ENCODE data around the gene ZC3H12D.
"Not testable (repeated sequence)": the region's sequence is repeated elsewhere in the genome, so short reads cannot be mapped to it uniquely, and the experiment has no call there.

The ZC3H12D gene

GRCh38 chr6:149457316-149457884, 27.4 kb downstream of the ZC3H12D start:
- DNase-seq: no peak

- DNase-seq: no peak
These were observed 28.3 kb downstream of the ZC3H12D start for GRCh38 chr6:149456311-149457021.

GRCh38 chr6:149455031-149455732, 29.6 kb downstream of the ZC3H12D start:
- no peak for DNase-seq

GRCh38 chr6:149454346-149454848, 30.4 kb downstream of the ZC3H12D start:
- no peak for DNase-seq

GRCh38 chr6:149453597-149454345, 31.0 kb downstream of the ZC3H12D start:
- no peak for DNase-seq

DNA sequence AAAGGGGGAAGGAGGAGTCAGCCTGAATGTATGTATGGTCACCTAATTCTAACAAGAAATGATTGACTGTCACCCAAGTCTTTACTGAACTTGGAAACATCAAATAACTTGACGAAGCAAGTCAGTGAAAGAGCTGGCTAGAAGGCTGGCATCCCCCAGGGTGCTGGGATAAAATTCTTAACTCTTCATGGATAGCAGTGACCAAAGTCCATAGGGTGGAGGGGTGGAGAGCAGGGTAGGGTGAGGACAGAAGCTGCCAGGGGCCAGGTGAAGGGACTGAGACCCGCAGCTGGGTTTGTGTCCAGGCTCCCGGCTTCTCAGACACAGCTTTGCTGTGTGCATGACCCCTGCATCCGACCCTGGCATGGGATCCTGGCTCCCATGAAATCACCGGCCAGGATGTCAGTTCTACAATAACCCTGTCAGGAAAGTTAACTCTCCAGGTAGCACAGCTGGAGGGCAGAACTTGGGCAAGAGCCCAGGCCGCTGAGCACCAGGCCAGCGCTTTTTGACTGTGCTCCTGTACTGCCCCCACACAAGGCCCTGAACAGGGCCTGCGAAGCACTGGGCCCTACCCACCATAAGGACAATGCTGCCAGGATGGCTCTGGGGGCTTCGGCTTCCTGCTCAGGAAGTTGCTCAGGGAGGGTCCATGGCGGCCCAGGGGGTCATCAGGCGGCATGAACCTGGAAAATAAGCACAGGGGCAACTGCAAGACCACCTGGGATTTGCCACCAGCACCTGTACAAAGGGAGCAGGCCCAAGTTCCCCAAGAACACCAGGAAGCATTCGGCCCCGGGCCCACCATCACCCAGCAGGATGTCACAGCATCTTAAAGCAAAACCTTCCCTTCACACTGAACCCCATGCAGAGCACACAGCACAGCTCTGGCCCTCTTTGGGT, 32.5 kb downstream of the ZC3H12D start:
- DNase-seq: no peak

- no peak for DNase-seq
These were observed 33.3 kb downstream of the ZC3H12D start for GRCh38 chr6:149451376-149452036.

GRCh38 chr6:149450679-149451375, 34.0 kb downstream of the ZC3H12D start:
- DNase-seq: no peak

- DNase-seq: no peak
These were observed 34.8 kb downstream of the ZC3H12D start for GRCh38 chr6:149449831-149450678.

GRCh38 chr6:149448821-149449453, 35.9 kb downstream of the ZC3H12D start:
- DNase-seq: no peak

DNA sequence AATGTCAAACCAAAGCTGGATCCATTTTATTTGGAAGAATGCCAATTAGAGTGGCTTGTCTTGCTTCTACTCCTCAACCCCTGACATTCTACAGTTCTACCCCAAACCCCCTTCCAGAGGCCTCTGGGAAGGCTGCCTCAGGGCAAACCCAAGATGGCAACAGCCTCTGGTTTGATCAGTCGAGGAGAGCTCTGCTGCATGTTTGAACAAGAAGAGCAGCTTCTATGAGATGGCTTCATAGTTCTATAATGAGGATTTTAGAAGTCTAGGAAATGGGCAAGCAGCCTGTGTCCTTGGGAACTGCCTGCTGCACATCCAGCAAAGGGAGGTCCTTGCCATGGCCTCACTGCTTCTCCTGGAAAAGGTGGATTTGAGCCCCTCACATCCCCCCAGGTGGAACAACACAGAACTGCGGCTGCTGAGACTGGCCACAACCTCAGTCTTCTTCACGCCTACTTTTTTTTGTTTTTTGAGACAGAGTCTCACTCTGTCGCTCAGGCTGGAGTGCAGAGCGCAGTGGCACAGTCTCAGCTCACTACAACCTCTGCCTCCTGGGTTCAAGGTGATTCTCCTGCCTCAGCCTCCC, 37.9 kb downstream of the ZC3H12D start:
- DNase-seq: no peak

- no peak for DNase-seq
These were observed 39.2 kb downstream of the ZC3H12D start for GRCh38 chr6:149445573-149445972.

DNA sequence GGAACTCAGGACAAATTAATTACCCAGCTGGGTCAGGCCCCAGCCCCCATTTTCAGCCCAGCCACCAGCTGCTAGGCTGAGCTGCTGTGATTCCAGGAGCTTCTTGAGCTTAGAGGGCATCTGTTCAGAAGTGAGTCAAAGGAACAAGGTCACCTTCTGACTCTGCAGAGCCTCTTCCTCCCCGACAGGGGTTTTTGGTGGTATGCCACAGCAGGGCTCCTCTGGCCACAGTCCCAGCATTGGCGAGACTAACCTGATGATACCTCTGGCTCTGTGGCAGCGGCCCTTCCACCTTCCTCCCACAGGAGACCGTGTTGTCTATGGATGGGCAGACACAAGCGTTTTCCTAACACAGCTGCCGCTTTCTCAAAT, 39.7 kb downstream of the ZC3H12D start:
- no peak for DNase-seq

- not testable (repeated sequence) for DNase-seq
These were observed 40.3 kb downstream of the ZC3H12D start for GRCh38 chr6:149444360-149445094.

DNA sequence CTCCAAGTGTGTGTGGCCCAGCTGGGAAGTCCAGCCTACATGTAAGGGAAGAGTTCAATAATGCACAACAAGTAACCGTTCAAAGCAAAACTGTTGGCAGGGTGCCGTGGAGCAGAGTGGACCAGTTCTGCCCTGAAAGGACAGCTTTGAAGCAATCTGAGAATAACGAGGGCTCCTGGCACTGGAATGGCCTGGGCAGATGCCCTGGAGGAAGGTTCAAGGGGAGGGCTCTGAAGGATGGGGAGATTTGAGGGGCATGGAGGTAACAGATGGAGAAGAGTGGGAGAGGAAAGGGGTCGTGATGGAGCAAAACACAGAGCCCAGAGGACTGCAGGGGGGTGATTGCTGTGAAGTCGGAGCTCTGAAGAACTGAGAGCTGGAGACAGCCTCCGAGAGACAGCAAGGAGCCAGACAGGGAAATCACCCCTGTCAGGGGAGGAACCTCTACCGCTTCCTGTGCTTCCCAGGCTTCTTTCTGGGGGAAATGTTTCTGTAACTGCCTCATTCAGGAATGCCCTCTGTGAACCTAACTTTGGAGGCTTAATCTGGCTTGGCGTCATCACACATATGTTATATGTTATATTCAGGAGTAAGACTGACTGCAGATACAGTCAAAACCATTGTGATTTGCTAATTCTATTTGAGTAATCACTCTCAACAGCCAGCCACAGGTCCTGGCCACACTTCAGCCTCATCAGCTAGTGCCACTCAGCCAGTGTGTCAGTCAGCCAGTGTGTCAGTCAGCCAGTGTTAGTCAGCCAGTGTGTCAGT, 41.2 kb downstream of the ZC3H12D start:
- peak; percentile 42 for DNase-seq

- DNase-seq: no peak
These were observed 43.1 kb downstream of the ZC3H12D start for GRCh38 chr6:149441740-149442139.

All from stimulated activated CD4-positive, alpha-beta T cell treated with anti-CD3 and anti-CD28 coated beads, Interleukin-1b, Interleukin-23, amount 100 ng/mL, for 48 hours (primary cell).